Spleen (tissue), 11 donors: ENCODE measurements around the gene GCC2. TPM values are rescaled to one million over a fixed set of nuclear protein-coding genes. Genes with fewer than 3 reads are reported as not detected.

Source experiments
- DNase-seq: peaks from one replicate; pipeline ENCODE4 v3.0.0-alpha.2; 2020
- H3K27ac ChIP-seq, 8 donors: fragments of 200-600 bp; sonication (generic) in 7 of 8; 1 replicate in 4 of 8; 2 replicates in 4 of 8; pipeline versions ENCODE4 v1.5.0 to v1.8.0; 2016 to 2021; ENCODE audit warnings: inconsistent platforms in 4 of 8, mild to moderate bottlenecking in 4 of 8, moderate library complexity in 1 of 8
- H3K27me3 ChIP-seq, 7 donors: fragments of 200-600 bp; sonication (generic) in 6 of 7; replicated peaks in 1 of 7; 1 replicate in 4 of 7; 2 replicates in 3 of 7; pipeline versions ENCODE4 v1.5.0 to v1.8.0; 2016 to 2021; ENCODE audit warnings: inconsistent platforms in 3 of 7, mild to moderate bottlenecking in 1 of 7
- H3K36me3 ChIP-seq, 6 donors: fragments of 200-600 bp; sonication (generic) in 5 of 6; 1 replicate in 4 of 6; 2 replicates in 2 of 6; pipeline versions ENCODE4 v1.5.0 to v1.8.0; 2016 to 2021; ENCODE audit warnings: inconsistent platforms in 2 of 6
- H3K4me1 ChIP-seq, 6 donors: fragments of 200-600 bp; sonication (generic) in 5 of 6; 1 replicate in 3 of 6; 2 replicates in 3 of 6; pipeline versions ENCODE4 v1.5.0 to v1.8.0; 2016 to 2021; ENCODE audit warnings: inconsistent platforms in 3 of 6
- H3K4me3 ChIP-seq, 8 donors: fragments of 200-600 bp; sonication (generic) in 7 of 8; 1 replicate in 4 of 8; 2 replicates in 4 of 8; pipeline versions ENCODE4 v1.5.0 to v1.8.0; 2016 to 2021; ENCODE audit warnings: inconsistent platforms in 4 of 8, mild to moderate bottlenecking in 4 of 8, moderate library complexity in 2 of 8
- H3K9me3 ChIP-seq, 8 donors: fragments of 200-600 bp; sonication (generic) in 7 of 8; 1 replicate in 4 of 8; 2 replicates in 4 of 8; pipeline versions ENCODE4 v1.5.0 to v1.8.0; 2016 to 2021; ENCODE audit warnings: inconsistent platforms in 4 of 8
- CTCF ChIP-seq, 11 experiments: fragments of 200-600 bp in 7 of 11; fragments of 450-650 bp in 4 of 11; sonication (generic) in 4 of 11; IDR thresholded peaks in 8 of 11; conservative IDR thresholded peaks in 3 of 11; 1 replicate in 7 of 11; 2 replicates in 4 of 11; pipeline versions ENCODE4 v1.4.0 to v1.8.0; 2016 to 2021; ENCODE audit warnings: antibody characterized with exemption in 11 of 11, inconsistent platforms in 4 of 11, mild to moderate bottlenecking in 1 of 11
- POLR2A ChIP-seq, 3 donors: fragments of 450-650 bp; IDR thresholded peaks; one replicate each; pipeline ENCODE4 v1.5.1; 2017; ENCODE audit warnings: antibody characterized with exemption in 3 of 3, mild to moderate bottlenecking in 1 of 3
- POLR2AphosphoS5 ChIP-seq, 3 donors: sonication (generic); formaldehyde crosslinking; IDR thresholded peaks; one replicate each; pipeline ENCODE4 v1.5.1; 2017; ENCODE audit warnings: antibody characterized with exemption in 3 of 3
- WGBS, 5 donors: extraction: QIAGEN DNeasy Blood & Tissue Kit in 3 of 5; methylation state at CpG; one replicate each; pipeline versions ENCODE4 v1.1.5 to v1.1.7; 2013 to 2018; 5-methylcytosine and 5-hydroxymethylcytosine counted together
- intact Hi-C: fragments of 100-400 bp; cut with DNase I; formaldehyde crosslinking; loops from one replicate; pipeline ENCODE4 v1.15.0; 2023; ENCODE audit warnings: low total_unique reads
- polyA plus RNA-seq, 3 donors: library from polyadenylated mRNA; stranded (reverse); fragments of 200-250 nt; gene quantifications; one replicate each; pipeline ENCODE4 v1.2.1, GENCODE V29; 2013
- total RNA-seq, 7 donors: library from RNA; depleted of rRNA in 3 of 7; stranded (reverse); fragments of >200 nt in 3 of 7; fragmentation: NEBNext Ultra II Directional in 4 of 7; extraction: Animal tissue kit (Norgen Biotek cat#: 25700) in 4 of 7; gene quantifications; one replicate each; pipeline versions ENCODE4 v1.1.0 to v1.2.1, GENCODE V29; 2016 to 2021
- donor health status: healthy with polysubstance abuse.
- donor health status: DM: no; HTN: no; CAD: no; lungs with moderate emphysema.
- donor health status: DM: no; HTN: no; CAD: no.
- donor health status: Bipolar disorder and iron deficiency.
- donor health status: healthy.
- donor health status: DM: no; HTN: no; CAD: no.
- donor health status: DM: yes; HTN: yes; CAD: no.

Gene GCC2
- total and polyA plus RNA-seq, 10 donors: 10.1 to 82.6 (median 59.9) TPM

GRCh38 chr2:108536133-108536780, 87.3 kb downstream of the GCC2 start:
- TF ChIP-seq POLR2A (IDR thresholded peaks at IDR 0.05): no peak
- TF ChIP-seq CTCF (IDR thresholded peaks at IDR 0.05 in 8 of 11, conservative IDR thresholded peaks at IDR 0.05 in 3 of 11): no peak
- no peak for TF ChIP-seq POLR2AphosphoS5 (IDR thresholded peaks at IDR 0.05)
- WGBS, 5 donors: 86 to 93% (median 91%) methylated on average over 7 of the region's 7 CpGs

GRCh38 chr2:108536911-108537310, 87.9 kb downstream of the GCC2 start:
- no peak for DNase-seq
- Histone ChIP-seq H3K27ac (no peak overlapping the region), H3K4me3 (no peak overlapping the region), H3K27me3 (peaks cover 0 to 10% (median 0%) of the 10 kb centered on the region in 7 donors), H3K9me3 (no peaks in the 10 kb centered on the region), H3K4me1 (peaks cover 0 to 65% (median 26%) of the 10 kb centered on the region in 6 donors), H3K36me3 (peaks cover 0 to 5% (median 0%) of the 10 kb centered on the region in 6 donors)
- no peak for TF ChIP-seq CTCF (IDR thresholded peaks at IDR 0.05 in 8 of 11, conservative IDR thresholded peaks at IDR 0.05 in 3 of 11)
- no peak for TF ChIP-seq POLR2AphosphoS5 (IDR thresholded peaks at IDR 0.05)
- TF ChIP-seq POLR2A (IDR thresholded peaks at IDR 0.05): no peak
- intact Hi-C loops: no loop called here
- WGBS, 5 donors: 90 to 95% (median 92%) methylated on average over 5 of the region's 5 CpGs

More at GRCh38 chr2:108536133-108536780, 87.3 kb downstream of the GCC2 start:
- intact Hi-C loops: no loop called here
- Histone ChIP-seq H3K9me3 (no peaks in the 10 kb centered on the region), H3K27ac (no peak overlapping the region), H3K4me1 (peaks cover 0 to 64% (median 27%) of the 10 kb centered on the region in 6 donors), H3K4me3 (peak overlapping the region in 4 of 8 donors; percentile 64 to 75 (median 68)), H3K36me3 (peaks cover 0 to 5% (median 0%) of the 10 kb centered on the region in 6 donors), H3K27me3 (peaks cover 0 to 10% (median 0%) of the 10 kb centered on the region in 7 donors)
- no peak for DNase-seq

- Histone ChIP-seq H3K4me1 (peaks cover 0 to 58% (median 25%) of the 10 kb centered on the region in 6 donors), H3K27ac (no peak overlapping the region), H3K27me3 (peaks cover 0 to 10% (median 0%) of the 10 kb centered on the region in 7 donors), H3K4me3 (no peak overlapping the region), H3K9me3 (no peaks in the 10 kb centered on the region), H3K36me3 (peaks cover 0 to 5% (median 0%) of the 10 kb centered on the region in 6 donors)
- no peak for DNase-seq
- WGBS, 5 donors: 68 to 93% (median 80%) methylated on average over 5 of the region's 5 CpGs
- intact Hi-C loops: no loop called here
- TF ChIP-seq POLR2A (IDR thresholded peaks at IDR 0.05) (no peak), POLR2AphosphoS5 (IDR thresholded peaks at IDR 0.05) (no peak), CTCF (IDR thresholded peaks at IDR 0.05 in 8 of 11, conservative IDR thresholded peaks at IDR 0.05 in 3 of 11) (no peak)
Observed at GRCh38 chr2:108538000-108538625, 89.1 kb downstream of the GCC2 start.

GRCh38 chr2:108541451-108541850, 92.4 kb downstream of the GCC2 start:
- H3K27me3 ChIP-seq: no peaks in the 10 kb centered on the region
- no peak for DNase-seq
- peaks cover 0 to 5% (median 0%) of the 10 kb centered on the region in 6 donors for H3K36me3 ChIP-seq
- WGBS, 5 donors: 84 to 95% (median 91%) methylated on average over 4 of the region's 4 CpGs
- H3K27ac ChIP-seq: no peak overlapping the region
- intact Hi-C loops: no loop called here
- peaks cover 0 to 32% (median 7%) of the 10 kb centered on the region in 6 donors for H3K4me1 ChIP-seq
- no peak overlapping the region for H3K4me3 ChIP-seq
- no peak for TF ChIP-seq POLR2A (IDR thresholded peaks at IDR 0.05)
- TF ChIP-seq CTCF (IDR thresholded peaks at IDR 0.05 in 8 of 11, conservative IDR thresholded peaks at IDR 0.05 in 3 of 11): no peak
- no peak for TF ChIP-seq POLR2AphosphoS5 (IDR thresholded peaks at IDR 0.05)
- H3K9me3 ChIP-seq: no peaks in the 10 kb centered on the region
